A673 (cell line): ENCODE data around the gene NAGA.

Source experiments
- CTCF ChIP-seq: fragments of 300-800, 200-600 bp; sonication (generic); conservative IDR thresholded peaks from 2 replicates; pipeline ENCODE4 v1.5.1; 2017; ENCODE audit warnings: low read depth, mild to moderate bottlenecking, antibody characterized with exemption, low read length, moderate library complexity, mixed read lengths
- EZH2 ChIP-seq: fragments of 200-600 bp; sonication (generic); IDR thresholded peaks from 2 replicates; pipeline ENCODE4 v1.6.1; 2017; ENCODE audit warnings: borderline replicate concordance, low read depth, mild to moderate bottlenecking, mixed read lengths, antibody characterized with exemption, low read length; ENCODE audit not compliant: poor library complexity, severe bottlenecking

DNA sequence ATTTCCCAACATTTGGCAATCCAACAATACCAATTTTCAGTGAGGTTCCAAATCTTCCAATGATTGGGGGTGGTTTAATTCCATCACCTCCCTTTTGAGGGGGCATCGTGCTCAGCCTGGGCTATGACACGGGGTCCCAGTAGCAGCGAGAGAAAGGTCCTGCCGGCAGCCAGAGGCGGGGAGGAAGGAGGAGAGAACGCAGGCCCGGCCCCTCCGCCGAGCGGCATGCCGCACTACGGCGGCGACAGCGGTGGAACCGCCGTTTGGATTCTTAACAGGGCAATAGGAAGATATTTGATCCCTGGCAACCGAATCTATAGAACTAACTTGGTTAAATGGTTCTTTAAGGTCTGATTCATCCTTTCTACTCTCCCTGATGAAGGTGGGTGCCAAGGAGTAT lies 38.2 kb upstream of the NAGA start:
- TF ChIP-seq CTCF (no peak), EZH2 (no peak)
